ENCODE results near the gene FHOD3.

DNA sequence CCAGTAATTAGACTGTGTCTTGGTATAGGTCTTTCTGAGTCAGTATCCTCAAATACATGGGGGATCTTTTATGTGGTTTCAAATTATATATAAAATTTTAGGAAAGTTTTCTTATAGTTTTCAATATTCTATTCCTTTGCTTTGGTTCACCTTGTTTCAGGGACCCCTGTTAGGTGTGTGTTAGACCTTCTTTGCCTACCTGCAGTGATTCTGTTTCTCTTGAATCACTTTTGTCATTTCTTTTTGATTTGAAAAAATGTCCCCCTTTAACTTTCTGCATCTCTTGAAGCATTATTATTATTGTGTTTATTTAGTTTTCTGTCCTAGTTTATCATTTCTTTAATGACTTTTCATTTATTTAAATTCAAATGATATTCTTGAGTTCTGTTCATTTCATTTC, 98.7 kb downstream of the FHOD3 start:
- TF ChIP-seq YY1 (IDR thresholded peaks at IDR 0.05) (no peak), JUND (IDR thresholded peaks at IDR 0.05) (no peak), CTCF (IDR thresholded peaks at IDR 0.05; ENCODE audit: low read depth, low read length, missing input control) (no peak), FOXA2 (IDR thresholded peaks at IDR 0.05) (no peak), RAD21 (IDR thresholded peaks at IDR 0.05) (no peak)
